Fibroblast of skin of right biceps (primary cell): ENCODE data around the gene PRELID2.

Experiments
- DNase-seq: peaks from one replicate; pipeline ENCODE4 v3.0.0-alpha.2; 2013

The PRELID2 gene

DNA sequence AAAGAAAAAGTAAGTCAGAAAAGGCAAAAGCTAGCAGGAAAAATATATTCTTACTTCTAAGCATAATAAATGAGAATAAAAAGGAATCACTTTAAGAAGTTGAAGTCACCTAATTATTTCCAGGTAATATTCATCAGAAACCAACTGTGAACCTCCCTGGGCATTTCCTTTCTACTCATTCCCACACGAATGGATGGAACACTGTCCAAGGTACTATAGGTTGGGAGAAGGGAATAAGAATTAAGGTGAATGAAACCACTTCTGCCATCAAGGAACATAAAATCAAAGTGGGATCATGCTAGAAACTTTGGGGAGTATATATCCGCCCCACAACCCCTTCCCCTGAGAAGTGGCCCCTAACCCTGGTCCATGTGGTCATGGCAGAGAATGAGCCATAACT, 41.6 kb downstream of the PRELID2 start:
- no peak for DNase-seq

DNA sequence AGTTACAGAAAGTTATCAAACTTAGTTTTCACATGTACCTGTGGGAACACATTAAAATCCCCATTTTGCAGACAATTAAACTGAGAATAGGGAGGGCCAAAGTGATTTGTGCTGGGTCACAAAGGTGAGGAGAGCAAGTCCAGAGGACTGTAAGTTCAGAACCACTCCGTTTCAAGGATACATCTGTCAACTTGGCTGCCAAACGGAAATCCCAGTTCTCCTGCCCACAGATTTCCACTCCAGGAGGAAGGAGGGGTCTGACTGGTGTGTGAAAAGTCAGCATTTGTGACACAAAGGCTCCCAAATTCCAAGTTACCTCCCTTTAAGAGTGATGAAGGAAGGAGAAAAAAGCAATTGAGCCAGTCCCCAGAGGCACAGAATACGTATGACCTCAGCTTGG, 42.3 kb downstream of the PRELID2 start:
- no peak for DNase-seq

DNA sequence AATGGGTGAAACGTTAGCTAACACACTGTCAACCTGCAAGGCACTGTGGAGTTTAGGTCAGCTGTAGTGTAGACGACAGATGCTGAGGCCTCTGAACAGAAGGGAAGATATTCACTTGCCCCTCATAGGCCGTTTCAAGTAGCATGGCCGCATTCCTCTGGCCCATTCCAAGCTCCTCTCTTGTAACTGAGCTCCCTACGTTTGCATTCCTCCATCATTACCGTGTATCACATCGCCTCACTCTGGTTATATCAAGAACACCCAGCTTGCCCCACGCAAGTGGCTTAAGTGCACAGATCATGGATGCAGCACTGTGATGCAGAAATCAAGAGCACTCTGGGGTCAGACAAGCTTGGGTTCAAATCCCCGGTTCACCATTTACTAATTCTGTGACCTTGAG, 43.3 kb downstream of the PRELID2 start:
- DNase-seq, result no peak

DNA sequence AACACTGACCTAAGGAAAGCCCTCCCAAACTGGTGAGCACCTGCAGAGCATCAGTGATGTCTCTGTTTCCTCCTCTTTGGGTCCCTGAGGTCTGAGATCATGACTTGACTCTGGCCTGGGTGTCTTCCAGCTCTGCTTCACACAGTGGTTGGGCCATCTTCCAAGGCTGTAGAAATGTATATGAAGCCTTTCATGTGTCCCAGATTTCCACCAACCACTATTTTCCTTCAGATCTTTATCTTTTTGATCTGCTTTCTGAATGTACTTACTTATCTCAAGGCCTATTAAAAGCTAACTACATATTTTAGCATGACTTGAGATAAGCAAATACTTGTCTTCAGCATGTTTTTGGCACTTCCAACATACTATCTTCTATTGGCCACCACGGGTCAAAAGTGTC, 47.1 kb downstream of the PRELID2 start:
- DNase-seq, result peak; percentile 18

DNA sequence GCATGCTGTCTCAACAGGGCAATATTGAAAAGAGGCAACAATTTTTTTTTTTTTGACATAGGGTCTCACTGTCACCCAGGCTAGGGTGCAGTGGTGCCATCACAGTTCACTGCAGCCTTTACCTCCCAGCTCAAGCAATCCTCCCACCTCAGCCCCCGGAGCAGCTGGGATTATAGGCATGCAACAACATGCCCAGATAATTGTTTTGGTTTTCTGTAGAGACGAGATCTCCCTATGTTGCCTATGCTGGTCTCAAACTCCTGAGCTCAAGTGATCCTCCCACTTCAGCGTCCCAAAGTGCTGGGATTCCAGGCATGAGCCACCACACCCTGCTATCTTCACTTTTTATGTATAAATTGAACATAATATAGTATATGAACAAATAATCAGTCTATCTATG, 47.6 kb downstream of the PRELID2 start:
- DNase-seq, result no peak

DNA sequence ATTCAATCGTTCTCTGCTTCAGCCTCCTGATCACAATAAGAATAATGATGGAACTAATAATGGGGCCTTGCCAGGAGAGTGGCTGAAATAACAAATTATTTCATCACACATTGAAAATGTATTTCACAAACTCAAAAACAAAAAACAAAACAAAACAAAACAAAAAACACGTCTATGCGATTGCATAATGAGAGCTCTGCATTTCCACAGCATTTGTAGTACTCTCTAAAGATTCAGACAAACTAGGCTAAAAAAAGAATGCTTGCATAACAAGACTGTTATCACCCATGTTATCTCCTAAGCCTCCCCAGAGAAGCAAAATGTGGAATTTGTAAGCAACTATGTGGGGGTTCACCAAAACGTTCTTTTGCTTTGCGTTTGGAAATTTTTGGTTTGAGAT, 48.1 kb downstream of the PRELID2 start:
- DNase-seq, result no peak

DNA sequence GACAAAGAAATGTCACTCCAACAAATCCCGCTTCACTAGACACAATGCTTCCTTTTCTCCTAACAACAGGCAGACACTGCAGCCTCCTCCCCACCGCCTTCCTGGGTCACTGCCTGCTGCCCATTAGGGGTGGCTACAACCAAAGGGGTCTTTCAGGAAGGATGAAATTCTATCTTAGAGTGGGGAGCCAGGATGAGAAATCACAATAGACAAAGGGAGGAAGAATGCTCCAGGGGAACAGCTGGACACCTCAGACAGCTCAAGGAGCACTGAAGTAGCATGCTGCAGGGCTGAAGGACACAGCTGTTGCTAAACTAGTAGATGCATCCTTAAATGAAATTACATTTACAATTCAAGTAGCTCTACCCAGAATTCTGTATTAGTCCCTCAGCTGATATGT, 54.2 kb downstream of the PRELID2 start:
- DNase-seq, result no peak

DNA sequence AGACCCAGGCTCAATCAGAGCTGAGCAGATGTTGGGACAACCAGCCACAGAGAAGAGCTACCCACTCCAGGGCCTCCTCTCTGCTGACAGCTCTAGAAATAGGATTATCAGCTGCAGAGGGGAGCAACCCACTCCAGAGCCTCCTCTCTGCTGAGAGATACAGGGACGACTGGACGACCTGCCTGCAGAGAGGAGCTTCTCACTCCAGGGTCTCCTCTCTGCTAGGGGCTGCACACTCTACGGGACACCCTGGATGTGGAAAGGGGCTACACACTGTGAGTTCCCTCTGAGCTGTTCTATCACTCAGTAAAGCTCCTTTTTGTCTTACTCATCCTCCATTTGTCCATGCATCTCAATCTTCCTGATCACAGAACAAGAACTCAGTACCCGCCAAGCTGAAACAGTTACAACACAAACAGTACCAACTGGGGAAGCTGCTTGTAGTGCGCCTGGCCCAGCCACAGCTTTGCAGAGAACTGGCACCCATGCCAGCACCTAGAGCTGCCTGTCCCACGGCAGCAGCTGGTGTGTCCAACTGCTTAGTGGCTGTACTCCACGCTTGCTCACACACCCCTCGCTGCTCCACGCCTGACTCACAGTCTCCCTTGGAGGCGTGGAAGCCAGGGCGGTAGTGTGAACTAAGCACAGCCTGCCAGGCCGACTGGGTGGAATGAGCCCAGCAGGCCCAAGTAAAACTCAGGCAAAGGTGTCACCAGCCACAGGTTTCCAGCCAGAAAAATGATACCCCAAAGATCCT, 56.8 kb downstream of the PRELID2 start:
- DNase-seq, result no peak

DNA sequence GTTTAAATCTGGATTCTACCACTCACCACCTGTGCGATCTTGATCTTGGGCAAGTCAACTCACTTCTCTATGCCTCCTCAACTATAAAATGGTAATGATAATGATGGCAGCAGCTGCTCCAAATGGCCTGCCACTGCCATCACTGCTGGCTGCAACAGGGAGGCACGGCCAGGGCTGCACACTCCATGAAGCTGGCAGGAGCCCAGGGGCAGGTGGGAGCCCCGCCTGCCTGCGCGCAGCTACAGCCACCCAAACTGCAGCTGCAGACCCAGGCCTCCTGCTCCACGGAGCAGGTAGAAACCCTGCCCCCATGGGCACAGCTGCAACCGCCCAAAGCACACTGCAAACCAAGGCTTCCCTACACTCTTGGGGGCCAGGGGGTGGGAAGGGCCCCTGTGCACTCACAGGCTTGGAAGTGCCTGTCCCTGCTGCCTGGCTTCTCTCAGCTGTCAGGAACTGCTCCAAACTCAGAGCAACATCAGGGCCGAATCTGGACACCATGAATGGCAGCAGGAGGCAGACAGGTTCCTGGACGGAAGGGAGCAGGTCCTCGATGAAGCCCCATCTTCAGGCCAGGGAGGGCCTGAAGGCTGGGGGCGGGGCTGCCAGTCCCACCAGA, 57.6 kb downstream of the PRELID2 start:
- no peak for DNase-seq

DNA sequence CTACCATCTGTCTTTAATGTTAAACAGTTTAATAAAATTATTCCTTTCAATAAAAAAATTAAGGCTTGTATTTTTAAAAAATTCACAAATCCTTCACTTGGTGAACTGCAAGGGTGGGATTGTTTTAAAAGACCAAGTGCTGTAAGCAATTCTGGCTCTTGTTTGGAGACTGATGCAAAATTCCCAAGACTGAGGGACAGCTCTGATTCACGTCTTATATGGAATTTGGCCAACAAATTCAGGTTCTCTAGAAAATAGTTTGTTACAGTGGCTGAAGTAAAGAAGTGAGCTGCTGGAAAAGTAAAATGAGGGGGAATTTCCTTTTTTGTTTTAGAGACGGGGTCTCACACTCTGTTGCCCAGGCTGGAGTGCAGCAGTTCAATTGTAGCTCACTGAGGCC, 58.3 kb downstream of the PRELID2 start:
- peak; percentile 63 for DNase-seq

DNA sequence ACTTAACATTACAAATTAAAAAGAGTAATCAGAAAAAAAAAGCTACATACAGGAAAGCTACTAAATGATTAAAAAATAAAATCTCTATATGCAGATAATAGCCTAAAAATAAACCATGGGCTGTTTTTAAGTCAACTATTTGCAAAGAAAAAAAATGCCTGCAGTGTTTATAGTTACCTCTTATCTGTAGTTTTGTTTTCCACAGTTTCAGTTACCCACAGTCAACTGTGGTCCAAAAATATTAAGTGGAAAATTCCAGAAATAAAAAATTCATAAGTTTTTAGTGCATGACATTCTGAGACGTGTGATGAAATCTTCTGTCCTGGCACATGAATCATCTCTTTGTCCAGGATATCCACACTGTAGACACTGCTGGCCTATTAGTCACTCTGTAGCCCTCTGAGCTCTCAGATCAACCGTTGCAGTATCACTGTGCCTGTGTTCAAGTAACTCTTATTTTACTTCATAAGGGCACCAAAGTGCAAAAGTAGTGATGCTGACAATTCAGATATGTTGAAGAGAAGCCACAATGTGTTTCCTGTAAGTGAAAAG, 59.2 kb downstream of the PRELID2 start:
- DNase-seq, result peak; percentile 89

DNA sequence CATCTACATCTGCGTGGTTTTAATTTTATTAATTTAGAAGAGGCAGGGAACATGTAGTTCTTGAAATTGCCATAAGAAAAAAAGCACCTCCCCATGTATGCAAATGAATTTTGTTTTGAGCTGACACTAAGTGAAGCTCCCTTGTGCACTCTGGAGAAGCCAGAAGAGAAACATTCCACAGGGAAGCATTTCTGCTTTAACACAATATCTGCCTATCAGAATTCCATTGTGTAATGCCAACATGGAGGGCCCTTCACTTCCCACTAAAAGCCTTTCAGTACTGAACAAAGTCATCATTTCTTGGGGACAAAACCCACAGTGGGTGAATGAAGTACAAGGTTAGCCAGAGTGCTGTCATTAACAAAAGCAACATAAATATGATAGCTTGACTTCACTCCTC, 59.7 kb downstream of the PRELID2 start:
- peak; percentile 26 for DNase-seq

DNA sequence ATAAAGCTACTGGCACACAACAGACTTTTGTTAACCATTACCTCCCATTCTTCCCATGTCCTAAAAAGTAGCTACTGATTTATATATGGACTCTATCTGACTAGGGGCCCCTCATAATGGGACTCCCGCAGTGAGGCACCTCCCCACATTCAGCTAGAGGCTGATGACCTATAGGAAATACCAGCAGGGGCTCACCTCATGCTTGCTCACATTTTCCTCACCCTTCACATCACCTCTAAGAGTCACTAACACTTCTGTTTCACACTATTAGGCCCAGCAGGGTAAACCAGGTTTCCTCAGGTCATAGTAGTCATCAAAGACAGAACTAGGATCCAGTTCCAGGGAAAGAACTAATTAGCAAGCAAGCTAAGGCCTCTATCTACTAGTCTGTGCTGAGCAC, 60.7 kb downstream of the PRELID2 start:
- no peak for DNase-seq

DNA sequence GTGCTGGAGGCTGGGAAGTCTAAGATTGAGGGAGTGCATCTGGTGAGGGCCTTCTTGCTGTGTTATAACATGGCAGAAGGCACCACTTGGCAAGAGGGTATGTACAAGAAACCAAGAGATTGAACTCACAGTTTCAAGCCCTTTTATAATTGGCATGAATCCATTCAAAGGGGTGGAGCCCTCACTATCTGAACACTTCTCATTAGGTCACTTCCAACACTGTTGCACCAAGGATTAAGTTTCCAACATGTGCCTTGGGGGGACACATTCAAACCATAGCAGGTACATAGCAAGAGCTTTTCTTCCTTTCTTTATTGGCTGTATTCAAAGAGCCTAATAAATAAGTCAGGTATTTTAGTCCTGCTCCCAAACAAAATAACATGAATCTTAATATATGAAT, 62.7 kb downstream of the PRELID2 start:
- no peak for DNase-seq

DNA sequence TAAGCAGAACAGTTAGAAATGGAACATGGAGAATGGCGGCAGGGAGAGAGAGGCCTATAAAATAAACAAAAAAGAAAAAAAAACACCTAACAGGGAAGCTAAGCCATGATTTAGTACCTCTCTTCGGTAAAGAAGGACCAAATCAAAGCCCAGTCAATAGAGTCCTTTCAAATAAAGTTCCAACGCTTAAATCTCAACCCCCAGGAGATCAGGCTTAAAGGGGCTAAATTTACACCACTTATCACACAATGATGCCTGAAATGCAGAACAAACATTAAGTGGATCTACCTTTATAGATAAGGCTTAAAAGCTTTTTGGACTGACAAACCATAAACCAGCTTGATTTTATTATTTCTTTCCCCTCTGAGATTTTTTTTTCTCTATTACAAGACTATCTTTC, 66.3 kb downstream of the PRELID2 start:
- DNase-seq, result no peak

DNA sequence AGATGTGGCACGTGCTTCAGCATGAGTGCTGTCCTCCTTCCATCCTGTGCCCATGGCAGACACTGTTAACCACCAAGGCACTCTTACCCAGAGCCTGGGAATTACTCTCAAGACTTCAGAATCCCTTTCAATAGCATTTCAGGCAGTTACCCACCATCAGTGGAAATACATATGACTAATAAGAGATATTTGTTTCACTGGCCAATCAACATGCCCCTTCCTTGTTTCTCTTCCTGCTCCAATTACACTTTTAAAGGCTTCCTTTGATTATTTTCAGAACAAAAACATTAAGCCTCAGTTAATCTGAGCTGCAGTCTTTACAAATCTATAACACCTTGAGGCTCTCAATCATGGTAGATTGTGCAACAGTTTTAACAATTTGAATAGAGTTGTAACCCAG, 70.8 kb downstream of the PRELID2 start:
- no peak for DNase-seq

DNA sequence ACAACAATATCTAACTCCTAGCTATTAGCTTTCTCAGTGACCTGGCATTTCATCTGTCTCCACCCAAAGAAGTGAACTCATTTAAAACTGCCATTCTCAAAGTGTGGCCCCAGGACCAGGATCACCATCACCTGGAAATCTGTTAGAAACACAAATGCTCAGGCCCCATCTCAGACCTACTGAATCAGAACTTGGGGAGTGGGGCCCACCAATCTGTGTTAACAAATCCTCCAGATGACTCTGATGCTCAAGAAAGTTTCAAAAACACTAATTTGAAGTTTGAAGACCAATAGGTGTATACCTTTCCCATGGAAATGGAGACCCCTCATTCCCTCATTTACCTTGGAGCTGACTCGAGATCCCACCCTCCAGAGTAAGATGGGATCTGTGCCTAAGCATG, 72.3 kb downstream of the PRELID2 start:
- DNase-seq, result no peak

DNA sequence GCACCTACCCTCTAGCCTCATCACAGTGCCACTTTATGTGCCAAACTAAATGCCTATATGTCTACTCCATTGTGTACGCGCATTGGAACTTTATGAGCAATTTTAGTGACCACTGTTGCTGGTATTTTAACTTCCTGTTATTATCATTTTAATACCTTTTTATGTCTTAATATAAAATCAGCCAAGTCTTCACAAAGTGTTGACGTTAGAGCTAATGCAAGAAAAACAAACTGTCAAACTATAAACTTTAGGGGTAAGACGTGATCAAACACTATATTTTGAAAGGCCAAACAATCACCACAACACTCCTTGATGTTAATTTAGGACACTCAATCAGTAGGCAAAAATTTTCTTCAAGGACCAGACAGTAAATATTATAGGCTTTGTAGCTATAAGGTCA, 73.9 kb downstream of the PRELID2 start:
- DNase-seq, result no peak

DNA sequence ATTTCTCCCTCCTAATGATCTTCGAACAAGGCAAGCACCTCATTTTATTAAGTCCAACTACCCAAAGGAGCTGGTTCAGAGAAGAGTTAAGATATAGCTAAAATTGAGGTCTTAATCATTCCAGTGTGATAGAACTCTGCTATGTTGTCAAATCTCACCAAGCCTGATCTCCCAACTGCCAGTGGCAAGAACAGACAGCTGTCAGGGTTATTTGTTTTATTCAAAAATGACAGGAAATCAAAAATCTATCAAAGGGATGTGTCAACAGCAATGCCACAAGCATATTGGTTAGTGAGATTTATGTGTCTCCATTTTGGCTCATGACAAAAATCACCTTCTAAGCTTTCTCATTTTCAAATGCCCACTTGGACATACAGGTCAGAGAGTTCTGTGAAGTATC, 74.5 kb downstream of the PRELID2 start:
- no peak for DNase-seq

DNA sequence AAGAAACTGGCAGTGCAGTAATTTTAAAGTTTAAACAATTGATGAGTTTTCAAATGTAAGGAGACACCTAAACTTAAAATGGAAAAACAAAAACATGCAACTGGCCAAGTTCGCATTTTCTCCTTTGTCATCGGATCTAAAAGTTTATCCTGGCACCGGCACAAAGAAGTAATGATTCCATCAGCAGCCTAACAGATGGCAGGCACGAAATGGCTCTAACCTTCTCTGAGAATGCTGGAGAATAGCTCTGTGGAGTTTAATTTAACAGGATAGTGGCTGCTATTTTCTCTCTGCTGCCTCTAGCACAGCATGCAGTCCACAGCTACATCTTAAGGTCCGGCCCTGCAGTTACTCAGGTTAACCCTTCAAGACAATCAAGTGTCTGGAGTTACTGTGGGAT, 82.2 kb downstream of the PRELID2 start:
- peak; percentile 32 for DNase-seq

DNA sequence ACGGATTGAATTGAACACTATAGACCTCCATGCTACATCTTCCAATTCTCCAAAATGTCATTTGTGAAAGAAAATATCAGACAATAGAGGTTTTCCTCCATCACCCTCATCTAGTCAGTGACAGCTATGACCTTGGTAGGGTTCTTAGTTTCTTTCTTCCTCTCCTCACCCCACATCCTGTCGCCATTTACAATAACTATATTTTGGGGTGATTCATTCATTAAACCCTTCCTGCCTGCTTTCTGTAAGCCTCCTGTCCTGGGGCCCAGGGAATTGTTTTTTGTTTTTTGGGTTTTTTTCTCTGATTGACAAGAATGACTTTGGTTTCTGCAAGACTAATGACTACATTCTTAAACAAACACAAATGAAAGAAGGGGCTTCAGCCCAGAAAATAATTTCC, 82.6 kb downstream of the PRELID2 start:
- peak; percentile 27 for DNase-seq

DNA sequence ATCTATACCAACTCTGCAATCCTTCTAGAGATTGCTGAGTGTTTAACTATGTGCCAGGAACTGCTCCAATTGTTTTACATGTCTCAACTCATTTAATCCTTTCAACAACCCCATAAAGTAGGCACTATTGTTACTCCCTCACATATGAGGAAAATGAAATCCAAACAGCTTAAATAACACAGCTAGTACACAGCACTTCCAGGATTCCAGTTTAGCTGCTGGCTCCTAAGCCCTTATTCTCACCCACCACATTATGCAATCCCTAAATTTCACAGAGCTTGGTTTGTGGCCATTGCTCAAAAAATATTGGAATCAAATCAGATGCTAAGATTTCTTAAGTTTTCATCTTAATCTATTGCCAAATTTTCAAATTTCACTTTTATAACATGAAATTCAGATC, 84.9 kb downstream of the PRELID2 start:
- DNase-seq, result no peak

DNA sequence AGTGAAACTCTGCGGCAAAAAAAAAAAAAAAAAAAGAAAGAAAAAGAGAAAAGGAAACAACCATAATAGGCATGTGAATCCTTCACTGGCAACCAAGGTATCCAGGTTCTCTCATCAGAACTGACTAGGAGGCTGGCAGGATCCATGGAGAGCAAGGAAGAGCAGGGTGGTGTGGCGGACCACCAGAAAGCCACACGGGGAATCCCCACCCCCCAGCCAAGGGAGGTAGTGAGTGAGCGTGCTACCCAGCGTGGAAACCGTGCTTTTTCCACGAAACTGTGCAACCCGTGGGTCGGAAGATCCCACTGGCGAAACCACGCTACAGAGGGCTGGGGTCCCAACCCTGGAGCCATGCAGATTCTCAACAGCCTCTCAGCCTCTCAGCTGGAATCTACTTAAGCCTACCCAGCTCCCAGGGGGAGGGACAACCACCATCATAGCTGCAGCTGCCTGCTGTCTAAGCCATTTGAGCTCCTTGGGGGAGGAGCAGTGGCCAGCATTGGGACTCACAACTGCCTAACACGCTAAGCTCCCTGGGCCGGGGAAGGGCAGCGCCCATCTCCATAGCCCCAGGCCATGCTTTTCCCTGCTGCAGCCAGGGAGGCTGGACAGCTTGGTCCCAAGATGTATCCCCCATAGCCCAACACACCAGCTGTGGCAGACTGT, 91.6 kb downstream of the PRELID2 start:
- DNase-seq, result no peak

DNA sequence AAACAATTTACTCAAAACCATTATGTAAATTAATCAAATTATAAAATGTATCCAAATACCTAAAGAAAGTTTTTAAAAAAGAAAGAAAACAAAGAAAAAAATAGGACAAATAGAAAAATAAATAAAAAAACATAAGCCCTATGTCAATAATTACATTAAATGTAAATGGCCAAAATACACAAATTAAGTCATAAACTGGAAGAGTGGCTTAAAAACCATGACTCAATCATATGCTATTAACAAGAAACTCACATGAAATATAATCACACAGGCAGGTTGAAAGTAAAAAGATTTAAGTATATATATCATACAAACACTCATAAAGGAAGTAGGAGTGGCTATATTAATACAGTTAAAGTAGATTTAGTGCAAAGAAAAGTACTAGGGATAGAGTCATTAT, 95.3 kb downstream of the PRELID2 start:
- DNase-seq, result no peak
